GM12874 (cell line): ENCODE measurements around the gene MYOM1.

ENCODE experiments used
- TF ChIP-seq, protein P1 (sequence below): IDR thresholded peaks from 2 replicates; pipeline ENCODE4 v1.5.1; 2011; ENCODE audit warnings: low read depth, mild to moderate bottlenecking, control low read depth, low read length, moderate library complexity; ENCODE audit not compliant: insufficient read depth

MYOM1 gene

DNA sequence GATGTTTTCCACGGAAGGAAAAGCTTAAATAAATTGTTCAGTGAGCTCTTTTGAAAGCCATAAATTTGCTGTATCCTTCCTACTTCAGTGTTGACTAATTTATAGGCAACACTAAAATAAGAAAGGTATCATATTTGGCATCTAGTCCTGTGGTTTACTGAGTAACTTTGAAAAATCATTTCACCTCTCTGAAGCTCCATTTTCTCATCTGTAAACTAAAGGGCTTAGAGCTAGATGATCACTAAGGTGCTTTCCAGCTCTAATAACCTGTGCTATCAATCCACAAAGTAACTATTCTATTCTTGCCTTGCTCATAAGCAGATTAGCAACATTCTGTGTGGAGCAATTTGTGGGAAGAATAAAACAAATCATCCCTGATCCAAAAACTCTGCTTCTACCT lies 3.6 kb upstream of the MYOM1 start:
- TF ChIP-seq, protein P1, sequence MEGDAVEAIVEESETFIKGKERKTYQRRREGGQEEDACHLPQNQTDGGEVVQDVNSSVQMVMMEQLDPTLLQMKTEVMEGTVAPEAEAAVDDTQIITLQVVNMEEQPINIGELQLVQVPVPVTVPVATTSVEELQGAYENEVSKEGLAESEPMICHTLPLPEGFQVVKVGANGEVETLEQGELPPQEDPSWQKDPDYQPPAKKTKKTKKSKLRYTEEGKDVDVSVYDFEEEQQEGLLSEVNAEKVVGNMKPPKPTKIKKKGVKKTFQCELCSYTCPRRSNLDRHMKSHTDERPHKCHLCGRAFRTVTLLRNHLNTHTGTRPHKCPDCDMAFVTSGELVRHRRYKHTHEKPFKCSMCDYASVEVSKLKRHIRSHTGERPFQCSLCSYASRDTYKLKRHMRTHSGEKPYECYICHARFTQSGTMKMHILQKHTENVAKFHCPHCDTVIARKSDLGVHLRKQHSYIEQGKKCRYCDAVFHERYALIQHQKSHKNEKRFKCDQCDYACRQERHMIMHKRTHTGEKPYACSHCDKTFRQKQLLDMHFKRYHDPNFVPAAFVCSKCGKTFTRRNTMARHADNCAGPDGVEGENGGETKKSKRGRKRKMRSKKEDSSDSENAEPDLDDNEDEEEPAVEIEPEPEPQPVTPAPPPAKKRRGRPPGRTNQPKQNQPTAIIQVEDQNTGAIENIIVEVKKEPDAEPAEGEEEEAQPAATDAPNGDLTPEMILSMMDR: no peak

GRCh38 chr18:3221496-3221895 lies 1.7 kb upstream of the MYOM1 start:
- TF ChIP-seq, protein P1: no peak

- TF ChIP-seq, protein P1: no peak
Observed at GRCh38 chr18:3219241-3219630, 532 bp downstream of the MYOM1 start.

DNA sequence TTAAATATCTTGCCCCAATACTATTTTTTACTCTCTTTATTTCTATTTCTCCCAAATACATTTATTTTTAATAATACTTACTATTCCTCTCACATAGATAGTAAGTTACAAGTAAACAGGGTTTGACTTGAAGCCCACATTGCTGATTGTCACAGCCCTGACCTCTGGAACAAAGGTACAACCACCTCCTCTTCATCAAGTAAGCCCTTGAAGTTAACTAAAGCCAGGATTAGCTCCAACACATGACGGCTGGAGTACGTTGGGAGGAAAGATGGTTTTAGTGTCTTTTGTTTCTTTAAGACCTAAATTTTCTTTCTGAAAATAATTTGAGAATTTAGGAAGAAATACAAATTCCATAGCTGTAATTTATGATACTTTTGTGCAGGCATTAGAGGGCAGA lies 949 bp downstream of the MYOM1 start:
- TF ChIP-seq, protein P1: no peak

DNA sequence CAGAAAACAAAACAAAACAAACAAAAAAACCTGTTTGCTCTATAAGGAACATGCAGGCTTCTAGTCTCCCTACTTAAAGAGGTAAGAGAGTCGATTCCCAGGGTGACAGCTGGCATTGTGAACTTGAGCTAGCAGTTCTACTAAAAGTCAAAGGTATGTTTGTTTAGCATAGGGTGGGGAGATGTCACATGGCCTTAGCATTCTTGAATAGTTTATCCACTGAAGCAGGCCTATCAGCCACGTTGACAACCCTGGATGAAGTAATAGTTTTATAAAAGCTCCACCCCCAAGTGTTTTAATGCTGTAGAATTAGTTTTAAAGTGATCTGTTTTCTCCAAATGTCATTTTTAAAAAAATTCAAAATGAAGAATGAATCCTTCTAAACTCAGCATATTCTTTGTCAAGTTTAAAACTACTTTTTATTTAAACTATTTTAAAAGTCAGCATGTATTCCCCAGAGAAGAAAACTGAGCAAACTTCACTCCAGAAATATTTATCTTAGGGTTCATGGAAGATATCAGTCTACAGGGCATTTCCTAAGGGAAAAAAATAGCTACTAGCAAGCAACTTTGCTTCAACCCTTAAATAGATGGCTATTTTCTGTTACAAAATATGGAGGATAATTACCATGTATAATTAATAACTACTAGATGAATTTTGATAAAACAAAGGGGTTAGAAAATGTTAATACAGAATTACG lies 1.7 kb downstream of the MYOM1 start:
- TF ChIP-seq, protein P1: no peak

DNA sequence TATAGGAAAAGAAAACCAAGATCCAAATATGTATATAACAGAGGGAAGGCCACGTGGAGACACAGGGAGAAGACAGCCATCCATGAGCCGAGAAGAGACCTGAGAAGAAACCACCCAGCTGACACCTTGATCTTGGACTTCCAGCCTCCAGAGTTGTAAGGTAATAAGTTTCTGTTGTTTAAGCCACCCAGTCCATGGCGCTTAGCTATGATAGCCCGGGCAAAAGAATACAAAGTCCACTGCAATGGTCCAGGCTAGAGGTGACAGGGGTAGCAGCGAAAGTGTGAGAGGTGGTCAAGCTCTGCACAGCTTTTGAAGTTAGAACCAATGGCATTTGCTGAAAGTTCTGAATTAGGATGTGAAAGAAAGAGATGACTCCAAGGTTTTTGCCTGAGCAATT lies 2.8 kb downstream of the MYOM1 start:
- TF ChIP-seq, protein P1: no peak

DNA sequence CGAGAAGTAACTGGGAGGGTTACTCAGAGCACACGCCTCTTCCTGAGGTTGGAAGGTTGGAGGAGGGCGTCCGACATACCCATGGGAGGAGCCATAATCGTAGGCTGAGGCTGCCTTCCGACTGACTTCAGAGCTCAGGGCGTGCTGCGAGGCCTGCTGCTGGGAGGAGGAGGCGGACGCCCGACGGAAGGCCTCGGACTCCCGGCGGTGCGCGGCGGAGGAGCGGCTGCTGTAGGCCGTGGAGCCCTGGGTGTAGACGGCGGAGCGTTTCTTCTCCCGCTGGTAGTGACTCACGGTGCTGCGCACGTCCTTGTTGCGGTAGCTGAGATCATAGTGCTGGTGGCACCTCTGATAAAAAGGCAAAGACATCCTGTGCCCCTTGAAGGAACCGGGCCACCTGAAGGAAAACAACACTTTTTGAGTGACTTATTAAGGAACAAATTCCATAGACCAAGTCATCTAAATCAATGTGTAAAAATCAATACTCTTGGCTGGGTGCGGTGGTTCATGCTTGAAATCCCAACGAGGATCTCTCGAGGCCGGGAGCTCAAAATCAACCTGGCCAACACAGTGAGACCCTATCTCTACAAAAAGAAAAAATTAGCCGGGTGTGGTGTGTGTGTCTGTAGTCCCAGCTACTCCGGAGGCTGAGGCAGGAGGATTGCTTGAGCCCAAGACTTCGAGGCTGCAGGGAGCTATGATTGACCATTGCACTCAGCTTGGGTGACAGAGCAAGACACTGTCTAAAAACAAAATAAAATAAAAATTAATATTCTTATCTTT lies 4.7 kb downstream of the MYOM1 start:
- TF ChIP-seq, protein P1: no peak
